ENCODE measurements around the gene CEACAM16. TPM values are rescaled to one million over a fixed set of nuclear protein-coding genes. Genes with fewer than 3 reads are reported as not detected.

Gene CEACAM16
- total and polyA plus RNA-seq, 10 of the 15 experiments (the other 5 are each of a cell fraction or from before 2014, with no cell fraction given) = not detected

GRCh38 chr19:44753932-44754749, 55.2 kb downstream of the CEACAM16 start (continued):
- TF ChIP-seq ATF3 (IDR thresholded peaks at IDR 0.05; ENCODE audit: borderline replicate concordance, extremely low read depth, low read depth, low read length) (no peak), CTCF (IDR thresholded peaks at IDR 0.05 in 2 of 3, conservative IDR thresholded peaks at IDR 0.05 in 1 of 3; ENCODE audit: control insufficient read depth in 2 of 3, extremely low read depth in 1 of 3, insufficient read depth in 1 of 3, low read depth in 3 of 3, low read length in 3 of 3) (no peak), PRDM15 (CRISPR knock-in tag; IDR thresholded peaks at IDR 0.05) (no peak), PAX5 (IDR thresholded peaks at IDR 0.05; ENCODE audit: borderline replicate concordance, low read depth, low read length) (no peak), IKZF1 (conservative IDR thresholded peaks at IDR 0.05) (peak; percentile 98), KLF5 (IDR thresholded peaks at IDR 0.05; ENCODE audit: partially characterized antibody) (peak; percentile 28), RBBP5 (conservative IDR thresholded peaks at IDR 0.05) (no peak), CEBPB (IDR thresholded peaks at IDR 0.05; ENCODE audit: borderline replicate concordance in 1 of 2, low read depth in 2 of 2, low read length in 2 of 2) (no peak), CHD2 (IDR thresholded peaks at IDR 0.05; ENCODE audit: borderline replicate concordance, low read depth, low read length) (0 out of 2 replicates have a peak, but pooled peaks have one; percentile 20), ZBTB11 (CRISPR knock-in tag; IDR thresholded peaks at IDR 0.05) (no peak), FOS (IDR thresholded peaks at IDR 0.05; ENCODE audit: borderline replicate concordance, extremely low read depth, insufficient read length) (no peak), LARP7 (IDR thresholded peaks at IDR 0.05) (0 out of 2 replicates have a peak, but pooled peaks have one; percentile 32), RELB (IDR thresholded peaks at IDR 0.05; ENCODE audit: low read depth) (peak; percentile 73), JUNB (IDR thresholded peaks at IDR 0.05) (no peak), USF2 (IDR thresholded peaks at IDR 0.05; ENCODE audit: borderline replicate concordance, low read depth, low read length) (no peak)

All from GM12878 (cell line).